Activated CD8-positive, alpha-beta memory T cell treated with anti-CD3 and anti-CD28 coated beads for 36 hours (primary cell): ENCODE measurements around the gene LCN2. TPM values are rescaled to one million over a fixed set of nuclear protein-coding genes. Genes with fewer than 3 reads are reported as not detected.
"Not testable (repeated sequence)": the region's sequence is repeated elsewhere in the genome, so short reads cannot be mapped to it uniquely, and the experiment has no call there.

Experiments
- CTCF ChIA-PET: fragments of 350-600 bp; sonication (Branson Sonifier 250); formaldehyde crosslinking; loops from one replicate; lab custom pipeline; 2021; ENCODE audit warnings: antibody characterized with exemption; lab: Charles Lee
- POLR2A ChIA-PET: fragments of 350-600 bp; sonication (Branson Sonifier 250); formaldehyde crosslinking; loops from one replicate; lab custom pipeline; 2021; ENCODE audit warnings: antibody characterized with exemption; lab: Charles Lee
- total RNA-seq, 2 experiments: library from RNA; stranded (reverse); gene quantifications; one replicate each; pipeline ENCODE4 v1.2.3, GENCODE V29; 2021

LCN2 gene
- total RNA-seq, 2 experiments from 2014 or later = not detected

DNA sequence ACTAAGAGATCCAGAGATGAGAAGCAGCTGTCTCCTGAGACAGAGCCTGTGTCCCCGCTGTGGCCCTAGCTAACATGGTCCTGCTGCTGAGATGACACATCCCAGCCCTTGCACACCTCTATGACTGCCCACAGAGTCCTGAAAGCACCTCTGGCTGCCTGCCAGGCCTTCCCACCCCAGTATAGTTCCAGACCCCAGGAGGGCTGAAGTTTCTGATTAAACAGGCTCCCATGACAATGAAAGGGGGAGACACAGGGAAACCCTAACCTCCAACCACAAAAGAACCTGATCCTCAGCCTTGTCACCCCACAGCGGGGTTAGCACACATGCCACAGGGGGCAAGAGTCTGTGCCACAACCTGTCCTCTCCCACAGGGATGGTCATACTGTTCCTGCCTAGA is 26.5 kb downstream of the LCN2 start:
- ChIA-PET POLR2A (no interaction called here), CTCF (interaction anchor here (1.5 kb wide), 1 partner anchor 15 kb away, joined by 4 read pairs; the partner anchor contains the start of gene CIZ1)

DNA sequence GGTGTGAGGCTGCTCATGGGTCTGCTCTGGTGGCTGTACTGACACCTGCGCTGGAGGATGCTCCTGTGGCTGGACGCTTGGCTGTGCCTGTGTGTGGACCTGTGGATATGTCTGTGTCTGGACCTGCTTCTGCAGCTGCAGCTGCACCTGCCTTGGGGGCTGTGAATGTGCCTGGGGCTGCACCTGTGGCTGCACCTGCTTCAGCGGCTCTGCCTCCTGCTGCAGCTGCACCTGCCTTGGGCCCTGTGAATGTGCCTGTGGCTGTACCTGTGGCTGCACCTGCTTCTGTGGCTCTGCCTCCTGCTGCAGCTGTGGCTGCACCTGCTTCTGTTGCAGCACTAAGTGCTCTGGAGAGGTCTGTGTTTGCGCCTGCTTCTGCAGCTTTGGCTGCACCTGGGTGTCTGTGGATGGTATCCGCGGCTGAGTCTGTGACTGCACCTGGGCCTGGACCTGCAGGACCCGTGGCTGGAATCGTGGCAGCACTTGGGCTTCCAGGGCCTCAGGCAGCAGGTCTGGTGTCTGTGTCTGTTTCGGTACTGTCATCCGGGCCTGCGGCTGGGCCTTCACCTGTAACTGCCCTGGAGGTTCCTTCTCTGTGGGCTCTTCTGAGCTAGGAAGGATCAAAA is 29.7 kb downstream of the LCN2 start:
- ChIA-PET CTCF (interaction anchor here (0.6 kb wide), 1 partner anchor 312 kb away, joined by 5 read pairs; no protein-coding TSS in a partner anchor), POLR2A (interaction anchor here (0.6 kb wide), 1 partner anchor 123 kb away, joined by 6 read pairs; no protein-coding TSS in a partner anchor)

DNA sequence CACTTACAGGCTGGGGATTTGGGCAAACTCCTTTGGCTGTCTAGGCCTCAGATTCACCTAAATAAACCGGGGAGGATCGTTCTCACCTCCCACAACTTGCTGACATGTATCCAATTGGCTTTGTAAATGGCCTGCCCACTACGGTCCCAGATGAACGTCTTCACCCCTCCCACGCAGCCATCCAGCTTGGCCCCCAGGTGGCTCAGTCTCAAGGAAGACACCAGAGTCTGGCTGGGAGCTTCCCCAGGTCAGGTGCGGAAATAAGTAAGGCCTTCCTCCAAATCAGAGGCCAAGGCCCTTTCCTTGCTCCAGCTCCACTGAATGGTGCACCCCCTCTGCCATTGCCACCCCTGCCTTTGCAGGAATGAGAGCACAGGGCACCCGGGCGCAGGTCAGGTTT is 30.7 kb downstream of the LCN2 start:
- POLR2A ChIA-PET = no interaction called here
- CTCF ChIA-PET = no interaction called here

DNA sequence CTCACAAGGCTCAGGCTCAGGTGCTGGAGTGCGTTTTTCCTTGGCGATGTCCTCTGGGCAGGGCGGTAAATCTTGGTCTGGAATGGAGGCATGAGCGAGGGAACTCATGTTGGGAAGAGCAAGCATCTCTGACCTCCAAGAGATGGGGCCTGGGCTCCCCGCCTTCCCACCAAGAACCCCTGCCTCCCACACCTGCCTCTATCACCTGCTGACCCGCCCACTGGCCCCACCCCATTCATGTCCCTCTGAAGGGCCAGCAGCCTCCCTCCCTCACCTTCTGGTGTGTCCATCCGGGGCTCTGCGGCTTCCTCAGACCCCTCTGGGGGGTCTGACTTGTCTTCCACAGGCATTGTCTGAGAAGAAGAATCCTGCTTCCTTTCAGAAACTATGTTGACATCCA is 31.2 kb downstream of the LCN2 start:
- POLR2A ChIA-PET = no interaction called here
- CTCF ChIA-PET = no interaction called here

DNA sequence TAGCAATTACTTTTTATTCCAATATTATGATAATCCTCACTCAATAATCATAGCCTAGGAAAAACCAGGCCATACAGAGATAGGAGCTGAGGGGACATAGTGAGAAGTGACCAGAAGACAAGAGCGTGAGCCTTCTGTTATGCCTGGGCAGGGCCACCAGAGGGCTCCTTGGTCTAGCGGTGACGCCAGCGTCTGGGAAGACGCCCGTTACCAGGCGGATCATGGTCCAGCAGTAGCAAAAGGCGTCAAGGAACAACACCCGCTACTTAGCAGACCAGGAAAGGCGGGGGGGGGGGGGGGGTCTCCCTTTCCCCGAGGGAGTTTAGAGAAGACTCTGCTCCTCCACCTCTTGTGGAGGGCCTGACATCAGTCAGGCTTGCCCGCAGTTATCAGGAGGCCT is 32.2 kb downstream of the LCN2 start:
- CTCF ChIA-PET = not testable (repeated sequence)

DNA sequence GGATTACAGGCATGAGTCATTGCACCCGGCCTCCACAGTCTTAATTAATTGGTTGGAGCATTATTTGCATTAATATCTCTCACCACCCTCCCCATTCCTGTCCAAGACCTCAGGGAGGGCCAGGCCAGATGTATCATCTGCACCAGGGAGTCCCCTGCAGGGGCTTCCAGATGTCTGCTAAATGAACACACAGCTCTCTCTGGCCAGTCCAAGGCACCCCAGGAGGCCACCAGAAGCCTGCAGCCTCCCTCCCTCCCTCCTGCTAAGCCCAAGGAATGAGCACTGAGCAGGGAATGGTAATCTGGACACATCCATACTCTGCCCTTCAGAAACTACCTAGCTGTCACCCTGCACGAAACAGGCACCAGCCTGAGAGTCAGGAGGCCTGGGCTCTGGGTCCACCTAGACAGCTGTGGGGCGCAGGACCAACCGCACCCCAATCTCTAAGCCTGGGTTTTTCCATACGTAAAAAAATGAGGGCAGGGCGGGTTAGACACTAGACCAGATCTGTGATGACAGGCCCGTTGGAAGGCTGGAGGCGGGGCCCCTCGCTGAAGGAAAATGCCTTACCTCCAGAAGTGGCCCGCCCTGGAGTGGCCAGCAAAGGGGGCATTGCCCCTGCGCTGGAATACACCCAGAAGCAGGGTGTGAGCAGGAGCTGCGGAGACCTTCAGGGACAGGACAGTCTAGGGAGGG is 33.8 kb downstream of the LCN2 start:
- POLR2A ChIA-PET = interaction anchor here (0.5 kb wide), 1 partner anchor 1268 kb away, joined by 6 read pairs; no protein-coding TSS in a partner anchor
- CTCF ChIA-PET = no interaction called here

More for the DNA sequence above, 32.2 kb downstream of the LCN2 start:
- POLR2A ChIA-PET = not testable (repeated sequence)

DNA sequence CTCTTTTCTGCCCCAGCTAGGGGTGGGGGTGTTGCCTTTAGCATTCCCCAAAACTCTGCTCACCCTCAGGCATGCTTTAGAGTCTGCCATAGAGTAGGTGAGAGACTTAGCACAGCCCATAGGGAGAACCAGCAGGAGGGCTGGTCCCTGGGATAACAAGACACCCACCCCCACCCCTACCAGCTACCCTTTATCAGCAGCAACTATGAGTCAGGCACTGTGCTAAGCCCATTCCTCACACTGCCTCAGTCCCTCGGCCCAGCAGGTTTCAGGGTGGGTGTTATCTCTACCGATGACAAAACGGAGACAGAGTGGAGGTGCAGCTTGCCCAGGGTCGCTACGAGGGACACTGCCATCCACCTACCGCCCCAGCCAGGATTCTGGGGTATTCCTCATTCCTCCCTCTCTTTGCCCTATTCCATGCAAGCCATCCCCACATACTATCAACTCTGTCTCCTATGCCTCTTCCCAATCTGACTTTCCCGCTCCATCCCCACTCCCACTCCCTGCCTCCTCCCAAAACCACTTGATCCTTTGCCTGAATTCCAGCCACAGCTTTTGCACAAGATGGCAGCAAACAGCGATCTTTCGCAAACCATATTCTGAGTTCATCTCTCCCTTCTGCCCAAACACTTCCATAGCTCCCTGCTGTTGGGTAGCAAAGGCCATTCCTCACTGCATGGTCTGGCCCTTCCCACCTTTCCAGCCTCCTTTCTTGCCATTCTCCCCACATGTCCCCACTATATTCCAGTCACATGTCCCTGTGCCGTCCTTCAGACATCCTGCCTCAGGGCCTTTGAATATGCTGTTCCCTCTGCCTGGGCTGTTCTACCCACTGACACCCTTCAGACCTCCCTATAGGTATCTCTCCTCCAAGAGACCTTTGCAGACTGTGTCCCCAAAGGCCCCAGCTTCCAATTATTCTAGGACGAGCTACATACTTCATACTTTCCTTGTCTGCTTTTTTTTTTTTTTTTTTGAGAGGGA is 37.0 kb downstream of the LCN2 start:
- ChIA-PET CTCF (interaction anchor here (0.6 to 1.3 kb wide), 4 partner anchors 12 to 128 kb away, joined by 3 read pairs; no protein-coding TSS in a partner anchor), POLR2A (interaction anchor here (0.6 kb wide), 1 partner anchor 186 kb away, joined by 6 read pairs; no protein-coding TSS in a partner anchor)

DNA sequence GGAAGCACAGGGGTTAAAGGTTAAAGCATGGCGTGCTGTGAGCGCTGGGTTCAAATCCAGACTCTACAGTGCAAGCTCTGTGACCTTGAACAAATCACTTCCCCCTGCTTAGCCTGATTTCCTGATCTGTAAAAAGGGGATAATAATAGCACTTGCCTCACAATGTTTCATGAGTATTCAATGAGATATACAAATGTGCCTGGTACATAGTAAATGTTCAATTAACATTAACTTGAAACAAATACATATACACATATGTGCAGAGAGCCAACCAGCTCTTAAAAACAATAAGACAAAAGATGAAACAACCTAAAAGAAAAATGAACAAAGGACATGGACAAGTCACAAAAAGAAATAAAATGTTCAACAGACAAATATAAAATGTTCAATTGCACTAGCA is 38.1 kb downstream of the LCN2 start:
- CTCF ChIA-PET = interaction anchor here (1.2 to 1.3 kb wide), 3 partner anchors 15 to 62 kb away, joined by 3 to 5 read pairs (median 3); no protein-coding TSS in a partner anchor

DNA sequence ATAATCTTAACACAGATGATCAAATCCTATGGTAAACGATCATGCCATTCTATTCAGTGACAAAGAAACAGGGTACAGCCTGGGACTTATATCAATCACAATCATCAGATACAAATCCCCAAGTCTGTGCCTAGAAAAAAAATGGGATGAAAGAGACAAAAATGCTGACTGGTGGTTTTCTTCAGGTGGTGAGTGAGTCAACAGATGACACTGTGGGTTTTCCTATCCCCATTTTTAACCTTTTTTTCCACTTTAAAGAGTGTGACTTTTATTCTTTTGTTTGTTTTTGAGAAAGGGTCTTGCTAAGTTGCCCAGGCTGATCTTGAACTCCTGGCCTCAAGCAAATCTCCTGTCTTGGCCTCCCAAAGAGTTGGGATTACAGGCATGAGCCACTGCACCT is 39.0 kb downstream of the LCN2 start:
- CTCF ChIA-PET = interaction anchor here (0.6 to 1.3 kb wide), 2 partner anchors 63 to 113 kb away, joined by 5 read pairs; no protein-coding TSS in a partner anchor

More for the DNA sequence above, 38.1 kb downstream of the LCN2 start:
- POLR2A ChIA-PET = no interaction called here

DNA sequence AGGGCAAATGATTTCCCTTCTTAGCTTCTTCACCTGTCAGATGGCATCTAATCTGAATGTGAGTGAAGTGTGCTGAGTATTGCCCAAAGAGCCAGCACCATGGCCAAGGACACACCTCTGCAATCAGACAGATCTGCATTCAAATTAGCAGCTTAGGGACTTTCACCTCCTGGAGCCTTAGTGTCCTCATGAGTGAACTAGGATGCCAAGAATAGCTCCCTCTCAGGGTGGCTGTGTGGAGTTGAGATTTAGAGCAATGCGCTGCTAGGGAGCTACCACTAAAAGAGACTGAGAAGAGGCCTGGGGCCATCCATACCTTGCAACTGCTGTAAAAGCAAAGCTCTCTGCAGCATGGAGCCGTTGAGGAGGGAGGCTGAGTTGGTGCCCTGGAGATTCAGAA is 40.8 kb downstream of the LCN2 start:
- ChIA-PET CTCF (interaction anchor here (0.7 to 1.7 kb wide), 5 partner anchors 14 to 62 kb away, joined by 3 to 9 read pairs (median 3); no protein-coding TSS in a partner anchor), POLR2A (interaction anchor here (0.6 to 1.4 kb wide), 2 partner anchors 17 to 29 kb away, joined by 4 to 6 read pairs; no protein-coding TSS in a partner anchor)

More for the DNA sequence above, 39.0 kb downstream of the LCN2 start:
- POLR2A ChIA-PET = interaction anchor here (0.6 kb wide), 1 partner anchor 72 kb away, joined by 4 read pairs; no protein-coding TSS in a partner anchor

DNA sequence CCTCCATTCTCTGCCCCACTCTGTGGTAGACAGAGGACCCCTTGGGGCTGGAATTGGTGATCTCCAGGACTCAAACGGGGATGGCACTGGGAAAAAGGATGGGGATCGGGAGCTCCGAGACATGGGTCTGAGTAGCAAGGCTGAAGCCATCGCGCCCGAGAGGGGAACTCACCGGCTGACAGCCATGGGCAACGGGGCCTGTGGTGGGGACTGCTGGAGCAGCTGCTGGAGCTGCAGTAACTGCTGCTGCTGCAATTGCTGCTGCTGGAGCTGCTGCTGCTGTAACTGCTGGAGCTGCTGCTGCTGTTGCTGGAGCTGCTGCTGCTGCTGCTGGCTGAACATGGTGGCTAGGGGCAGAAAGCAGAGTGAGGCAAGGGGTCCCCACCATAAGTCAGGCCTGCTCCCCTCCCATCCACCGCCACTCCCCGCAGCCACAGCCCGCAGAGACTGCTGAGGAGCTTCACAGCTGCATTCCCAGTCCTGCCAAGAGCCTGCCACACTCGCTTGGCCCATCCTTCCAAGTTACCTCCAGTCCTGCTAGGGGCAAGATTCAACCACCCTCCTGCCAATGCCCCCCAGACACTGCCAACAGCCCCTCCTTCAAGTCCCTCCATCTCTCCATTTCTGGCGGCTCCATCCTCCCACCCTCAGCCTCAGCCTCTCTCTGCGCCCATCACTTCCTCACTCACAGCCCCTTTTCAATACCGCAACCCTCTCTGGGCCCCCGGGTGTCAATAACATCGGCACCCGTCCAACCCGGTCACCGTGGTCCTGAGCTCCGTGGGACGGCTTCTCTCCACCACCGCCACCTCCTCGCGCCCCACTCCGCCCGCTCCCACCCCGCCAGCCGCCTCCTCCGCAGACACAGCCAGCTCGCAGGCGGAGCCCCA is 41.5 kb downstream of the LCN2 start:
- CTCF ChIA-PET = interaction anchor here (0.8 to 1.7 kb wide), 8 partner anchors 15 to 151 kb away, joined by 3 to 5 read pairs (median 3); partner anchors contain the start of gene BBLN
- POLR2A ChIA-PET = interaction anchor here (0.6 to 1.4 kb wide), 2 partner anchors 30 to 361 kb away, joined by 3 to 6 read pairs; partner anchors contain the start of gene SPTAN1

DNA sequence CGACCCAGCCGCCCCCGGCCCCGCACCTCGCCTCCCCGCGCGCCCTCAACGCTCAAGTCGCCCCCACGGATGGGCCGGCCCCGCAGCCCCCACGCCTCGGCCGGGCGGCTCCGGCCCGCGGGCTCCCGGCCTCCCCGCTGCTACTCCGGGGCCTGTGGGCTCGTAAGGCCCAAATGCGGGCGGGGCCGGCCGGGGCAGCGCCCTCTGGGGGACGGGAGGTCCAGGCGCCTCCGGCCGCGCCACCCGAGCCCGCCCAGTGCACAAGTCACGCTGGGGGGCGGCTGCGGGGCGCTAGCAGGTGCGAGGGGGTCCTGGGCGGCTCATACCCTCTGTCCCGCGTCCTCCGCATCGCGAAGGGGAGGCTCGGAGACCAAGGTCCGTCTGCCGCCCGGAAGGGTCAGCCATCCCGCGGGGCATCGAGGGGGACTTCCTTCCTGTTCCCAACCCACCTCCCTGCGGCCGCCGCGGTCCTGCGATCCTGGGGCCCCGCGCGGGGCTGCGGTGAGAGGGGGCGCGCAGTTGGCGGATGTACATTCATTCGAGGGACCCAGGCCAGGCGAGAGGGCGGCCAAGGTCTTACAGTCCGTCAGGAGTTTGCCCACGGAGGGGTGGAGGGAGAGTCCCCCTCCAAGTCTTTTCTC is 42.3 kb downstream of the LCN2 start, which contains the start of gene CIZ1:
CIZ1 (minus strand) TSS at position 167 of the 641 bp plus-strand sequence. CDS start 715 bp downstream, outside the sequence.
- ChIA-PET POLR2A (interaction anchor here (0.6 to 1.4 kb wide), 3 partner anchors 31 to 361 kb away, joined by 3 to 6 read pairs (median 3); partner anchors contain the start of gene SPTAN1), CTCF (interaction anchor here (0.9 to 1.7 kb wide), 6 partner anchors 16 to 150 kb away, joined by 3 to 5 read pairs (median 4); partner anchors contain the start of gene BBLN)

DNA sequence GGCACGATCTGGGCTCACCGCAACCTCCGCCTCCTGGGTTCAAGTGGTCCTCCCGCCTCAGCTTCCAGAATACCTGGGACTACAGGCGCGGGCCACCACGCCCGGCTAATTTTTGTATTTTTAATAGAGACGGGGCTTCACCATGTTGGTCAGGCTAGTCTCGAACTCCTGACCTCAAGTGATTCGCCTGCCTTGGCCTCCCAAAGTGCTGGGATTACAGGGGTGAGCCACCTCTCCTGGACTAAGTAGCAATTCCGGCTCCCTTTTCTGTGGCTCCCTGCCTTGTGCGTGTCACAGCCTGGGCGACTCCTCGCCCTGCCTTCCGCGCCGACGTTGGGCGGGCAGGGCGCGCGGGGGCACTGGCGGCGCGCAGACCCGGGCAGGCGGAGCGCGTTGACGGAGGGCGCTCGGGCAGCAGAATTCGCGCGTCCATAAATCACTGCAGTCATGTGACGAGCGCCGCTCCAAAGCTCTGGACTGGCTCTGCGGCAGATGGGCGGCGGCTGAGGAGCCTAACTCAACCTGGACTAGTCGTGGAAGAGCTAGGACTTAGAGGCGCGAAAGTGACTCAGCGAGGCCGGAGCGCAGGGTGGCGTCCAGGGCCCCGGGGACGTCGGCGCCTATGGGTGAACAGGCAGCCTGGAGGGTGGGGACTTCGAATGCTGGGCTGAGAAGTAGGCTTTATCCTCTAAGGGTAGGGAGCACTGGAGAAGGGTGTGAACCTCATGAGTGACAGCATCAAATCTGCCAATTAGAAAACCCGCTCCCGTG is 43.5 kb downstream of the LCN2 start:
- ChIA-PET POLR2A (no interaction called here), CTCF (interaction anchor here (1.0 to 1.4 kb wide), 3 partner anchors 10 to 169 kb away, joined by 3 to 4 read pairs (median 3); no protein-coding TSS in a partner anchor)

DNA sequence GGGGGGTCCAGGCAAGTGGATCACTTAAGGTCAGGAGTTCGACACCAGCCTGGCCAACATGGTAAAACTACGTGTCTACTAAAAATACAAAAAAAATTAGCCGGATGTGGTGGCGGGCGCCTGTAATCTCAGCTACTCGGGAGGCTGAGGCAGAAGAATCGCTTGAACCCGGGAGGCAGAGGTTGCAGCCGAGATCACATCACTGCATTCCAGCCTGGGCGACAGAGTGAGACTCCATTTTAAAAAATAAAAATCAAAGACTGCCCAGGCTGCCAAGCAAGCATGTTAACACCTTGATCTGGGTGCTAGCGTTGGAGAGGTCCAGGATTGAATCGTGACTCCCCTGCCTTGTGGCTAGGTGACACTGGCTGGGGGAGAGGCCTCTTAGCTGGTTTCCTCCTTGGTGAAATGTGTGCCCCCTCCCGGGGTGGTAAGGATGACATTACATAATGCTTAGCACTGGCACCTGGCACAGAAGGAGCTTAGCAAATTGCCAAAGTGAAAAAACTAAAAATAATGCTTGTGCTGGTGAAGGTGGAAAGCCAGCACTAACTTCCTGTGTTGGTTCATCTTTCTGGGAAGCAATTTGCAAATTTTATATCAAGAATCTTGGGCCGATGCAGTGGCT is 44.3 kb downstream of the LCN2 start:
- ChIA-PET CTCF (interaction anchor here (1.0 to 1.8 kb wide), 5 partner anchors 9 to 168 kb away, joined by 3 to 4 read pairs (median 3); no protein-coding TSS in a partner anchor), POLR2A (no interaction called here)
